NOMO-1 treated with dmso at 0.1 percent for 144 hours (cell line): ENCODE data around the gene PABPC5.

Experiments used
- DNase-seq: peaks from one replicate; lab custom pipeline; 2025; ENCODE audit not compliant: unreplicated experiment; lab: John Stamatoyannopoulos, UW

Gene PABPC5

DNA sequence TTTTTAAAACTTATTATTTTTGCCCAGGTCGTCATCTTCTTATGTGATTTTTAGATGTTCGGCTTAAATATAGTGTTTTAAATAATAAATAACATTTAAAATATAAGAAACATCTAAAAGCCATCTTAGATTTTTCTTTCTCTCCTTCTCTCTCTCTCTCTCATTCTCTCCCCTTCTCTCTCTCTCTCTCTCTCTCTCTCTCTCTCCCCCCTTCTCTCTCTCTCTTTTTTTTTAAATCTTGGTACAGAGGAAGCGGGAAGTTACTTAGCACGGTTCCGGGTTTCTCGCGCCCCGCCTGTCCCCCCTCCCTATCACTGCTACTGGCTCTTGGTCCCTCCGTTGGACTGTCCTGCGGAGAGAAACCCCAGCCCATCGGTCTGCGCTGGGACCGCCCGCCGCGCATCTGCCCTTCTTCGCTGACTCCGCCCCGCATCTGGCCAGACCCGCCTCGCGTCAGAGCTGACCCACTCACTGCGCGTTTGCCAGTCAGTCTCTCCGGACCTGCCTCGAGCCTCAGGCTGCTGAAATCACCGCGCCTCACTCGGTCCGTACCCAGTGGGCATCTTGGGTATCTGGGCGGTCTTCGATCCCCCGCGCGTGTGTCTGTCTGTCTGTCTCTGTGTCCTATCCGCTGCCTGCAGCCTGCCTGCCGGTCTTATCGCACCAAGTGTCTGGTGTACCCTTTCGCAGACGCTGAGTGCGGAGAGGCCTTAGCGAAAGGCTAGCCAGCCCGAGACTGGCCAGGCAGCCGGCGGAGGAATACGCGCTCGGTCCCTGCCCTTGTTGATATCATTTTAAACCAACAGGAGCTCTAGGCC lies at the start of gene PABPC5:
PABPC5 (plus strand) TSS at position 489 of the 818 bp plus-strand sequence. CDS start 739 bp downstream, outside the sequence.
- DNase-seq: no peak

DNA sequence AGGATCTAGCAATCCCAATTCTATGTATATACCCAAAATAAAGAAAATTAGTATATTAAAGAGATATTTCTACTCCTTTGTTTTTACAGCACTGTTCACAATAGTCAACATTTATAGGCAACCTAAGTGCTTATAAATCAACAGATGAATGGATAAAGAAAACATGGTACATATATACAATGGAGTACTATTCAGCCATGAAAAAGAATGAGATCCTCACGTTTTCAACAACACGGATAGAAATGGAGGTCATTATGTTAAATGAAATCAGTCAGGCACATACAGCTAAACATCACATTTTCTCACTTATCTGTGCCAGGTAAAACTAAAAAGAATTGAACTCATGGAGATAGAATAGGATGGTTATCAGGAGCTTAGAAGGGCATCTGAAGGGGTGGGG lies 45.6 kb upstream of the PABPC5 start:
- no peak for DNase-seq

DNA sequence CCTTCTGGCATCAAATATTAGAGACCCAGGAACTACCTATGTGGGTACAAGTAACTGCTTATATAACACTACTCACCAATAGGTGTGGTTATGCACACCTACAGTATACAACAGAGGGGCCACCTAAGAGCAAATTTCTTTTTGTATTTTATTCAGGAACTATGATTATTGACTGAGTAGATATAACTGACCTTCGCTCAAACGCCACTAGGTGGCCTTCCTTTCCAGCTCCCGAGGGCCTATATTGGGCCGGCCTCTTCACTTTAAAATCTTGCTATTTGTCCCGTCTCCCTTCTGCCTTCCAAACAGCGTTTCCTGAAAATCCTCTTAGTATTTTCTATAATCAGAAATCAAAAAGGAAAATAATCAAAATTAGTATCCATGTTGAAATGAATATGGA lies 19.9 kb upstream of the PABPC5 start:
- DNase-seq: no peak

DNA sequence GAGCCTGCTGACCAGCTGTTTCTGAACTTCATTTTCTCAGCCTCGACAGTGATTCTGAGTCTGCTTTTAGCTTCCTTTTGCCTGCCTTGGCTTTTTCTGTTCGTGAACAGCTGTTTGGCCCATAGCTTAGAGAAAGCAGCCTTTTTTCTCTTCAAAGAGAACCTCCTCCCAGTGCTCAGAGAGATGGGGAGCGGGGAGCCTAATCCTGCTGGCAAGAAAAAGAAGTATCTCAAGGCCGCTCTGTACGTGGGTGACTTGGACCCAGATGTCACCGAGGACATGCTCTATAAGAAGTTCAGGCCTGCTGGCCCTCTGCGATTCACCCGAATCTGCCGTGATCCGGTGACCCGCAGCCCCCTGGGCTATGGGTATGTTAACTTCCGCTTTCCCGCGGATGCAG lies 756 bp downstream of the PABPC5 start:
- no peak for DNase-seq
